ENCODE results near the gene FN1. TPM values are rescaled to one million over a fixed set of nuclear protein-coding genes. Genes with fewer than 3 reads are reported as not detected.

FN1 gene
- total RNA-seq, 1 experiment from 2014 or later, result 1,570 TPM

- intact Hi-C loops (cut with micrococcal nuclease; ENCODE audit: unreplicated experiment), result no loop called here
- DNase-seq (ENCODE audit: low spot score), result no peak
- H3K9me3 ChIP-seq (ENCODE audit: low read depth, low read length, poor library complexity, severe bottlenecking), result no peaks in the 10 kb centered on the region
- no peak for TF ChIP-seq EZH2 (IDR thresholded peaks at IDR 0.05; ENCODE audit: borderline replicate concordance, low read depth, low read length, poor library complexity, severe bottlenecking)
- TF ChIP-seq, protein P1, sequence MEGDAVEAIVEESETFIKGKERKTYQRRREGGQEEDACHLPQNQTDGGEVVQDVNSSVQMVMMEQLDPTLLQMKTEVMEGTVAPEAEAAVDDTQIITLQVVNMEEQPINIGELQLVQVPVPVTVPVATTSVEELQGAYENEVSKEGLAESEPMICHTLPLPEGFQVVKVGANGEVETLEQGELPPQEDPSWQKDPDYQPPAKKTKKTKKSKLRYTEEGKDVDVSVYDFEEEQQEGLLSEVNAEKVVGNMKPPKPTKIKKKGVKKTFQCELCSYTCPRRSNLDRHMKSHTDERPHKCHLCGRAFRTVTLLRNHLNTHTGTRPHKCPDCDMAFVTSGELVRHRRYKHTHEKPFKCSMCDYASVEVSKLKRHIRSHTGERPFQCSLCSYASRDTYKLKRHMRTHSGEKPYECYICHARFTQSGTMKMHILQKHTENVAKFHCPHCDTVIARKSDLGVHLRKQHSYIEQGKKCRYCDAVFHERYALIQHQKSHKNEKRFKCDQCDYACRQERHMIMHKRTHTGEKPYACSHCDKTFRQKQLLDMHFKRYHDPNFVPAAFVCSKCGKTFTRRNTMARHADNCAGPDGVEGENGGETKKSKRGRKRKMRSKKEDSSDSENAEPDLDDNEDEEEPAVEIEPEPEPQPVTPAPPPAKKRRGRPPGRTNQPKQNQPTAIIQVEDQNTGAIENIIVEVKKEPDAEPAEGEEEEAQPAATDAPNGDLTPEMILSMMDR (conservative IDR thresholded peaks at IDR 0.05; ENCODE audit: low read depth, low read length), result no peak
- peaks cover 23% of the 10 kb centered on the region for H3K4me1 ChIP-seq (ENCODE audit: insufficient read depth, low read length, poor library complexity, severe bottlenecking)
- ChIA-PET CTCF (no interaction called here), POLR2A (ENCODE audit: low non-redundant PET) (no interaction called here)
- no peaks in the 10 kb centered on the region for H3K27me3 ChIP-seq (replicated peaks; ENCODE audit: insufficient read depth, low read depth, low read length, poor library complexity)
- peaks cover 99% of the 10 kb centered on the region for H3K36me3 ChIP-seq (ENCODE audit: insufficient read depth, low read length, poor library complexity, severe bottlenecking)
- BruUV-seq (replicated peaks), result no TSS peak
- no peak overlapping the region for H3K4me3 ChIP-seq (ENCODE audit: low read depth, low read length, poor library complexity, severe bottlenecking)
- peak overlapping the region; percentile 42 for H3K27ac ChIP-seq (ENCODE audit: low read depth, low read length, poor library complexity, severe bottlenecking)
These were observed 17.6 kb downstream of the FN1 start for GRCh38 chr2:215418064-215418963.

- Histone ChIP-seq H3K27me3 (replicated peaks; ENCODE audit: insufficient read depth, low read depth, low read length, poor library complexity) (no peaks in the 10 kb centered on the region), H3K4me3 (ENCODE audit: low read depth, low read length, poor library complexity, severe bottlenecking) (no peak overlapping the region), H3K36me3 (ENCODE audit: insufficient read depth, low read length, poor library complexity, severe bottlenecking) (peaks cover 98% of the 10 kb centered on the region), H3K27ac (ENCODE audit: low read depth, low read length, poor library complexity, severe bottlenecking) (peak overlapping the region; percentile 11), H3K9me3 (ENCODE audit: low read depth, low read length, poor library complexity, severe bottlenecking) (no peaks in the 10 kb centered on the region), H3K4me1 (ENCODE audit: insufficient read depth, low read length, poor library complexity, severe bottlenecking) (peaks cover 16% of the 10 kb centered on the region)
- ChIA-PET CTCF (no interaction called here), POLR2A (ENCODE audit: low non-redundant PET) (no interaction called here)
- TF ChIP-seq, protein P1 (conservative IDR thresholded peaks at IDR 0.05; ENCODE audit: low read depth, low read length), result no peak
- TF ChIP-seq EZH2 (IDR thresholded peaks at IDR 0.05; ENCODE audit: borderline replicate concordance, low read depth, low read length, poor library complexity, severe bottlenecking), result no peak
- intact Hi-C loops (cut with micrococcal nuclease; ENCODE audit: unreplicated experiment), result no loop called here
- BruUV-seq (replicated peaks), result no TSS peak
- DNase-seq (ENCODE audit: low spot score), result no peak
These were observed 18.4 kb downstream of the FN1 start for GRCh38 chr2:215417400-215417951.

- H3K27me3 ChIP-seq (replicated peaks; ENCODE audit: insufficient read depth, low read depth, low read length, poor library complexity), result no peaks in the 10 kb centered on the region
- H3K4me1 ChIP-seq (ENCODE audit: insufficient read depth, low read length, poor library complexity, severe bottlenecking), result peaks cover 8% of the 10 kb centered on the region
- DNase-seq (ENCODE audit: low spot score), result no peak
- CTCF ChIA-PET, result no interaction called here
- intact Hi-C loops (cut with micrococcal nuclease; ENCODE audit: unreplicated experiment), result no loop called here
- peaks cover 94% of the 10 kb centered on the region for H3K36me3 ChIP-seq (ENCODE audit: insufficient read depth, low read length, poor library complexity, severe bottlenecking)
- H3K4me3 ChIP-seq (ENCODE audit: low read depth, low read length, poor library complexity, severe bottlenecking), result no peak overlapping the region
- POLR2A ChIA-PET (ENCODE audit: low non-redundant PET), result no interaction called here
- no peaks in the 10 kb centered on the region for H3K9me3 ChIP-seq (ENCODE audit: low read depth, low read length, poor library complexity, severe bottlenecking)
- TF ChIP-seq, protein P1 (conservative IDR thresholded peaks at IDR 0.05; ENCODE audit: low read depth, low read length), result no peak
- no peak for TF ChIP-seq EZH2 (IDR thresholded peaks at IDR 0.05; ENCODE audit: borderline replicate concordance, low read depth, low read length, poor library complexity, severe bottlenecking)
- no TSS peak for BruUV-seq (replicated peaks)
- H3K27ac ChIP-seq (ENCODE audit: low read depth, low read length, poor library complexity, severe bottlenecking), result peak overlapping the region; percentile 11
These were observed 19.2 kb downstream of the FN1 start for GRCh38 chr2:215416656-215417055.
